Measurements from ENCODE around the gene ZC3H15.

- TF ChIP-seq CREB1 (CRISPR knock-in tag; IDR thresholded peaks at IDR 0.05) (no peak), ELF4 (CRISPR knock-in tag; IDR thresholded peaks at IDR 0.05; ENCODE audit: low read depth) (no peak), NFYB (CRISPR knock-in tag; conservative IDR thresholded peaks at IDR 0.05; ENCODE audit: low read depth) (no peak), ETV6 (CRISPR knock-in tag; IDR thresholded peaks at IDR 0.05) (no peak), KAT7 (CRISPR knock-in tag; IDR thresholded peaks at IDR 0.05; ENCODE audit: borderline replicate concordance) (no peak), TP53 (CRISPR knock-in tag; IDR thresholded peaks at IDR 0.05) (no peak), ZNF121 (CRISPR knock-in tag; IDR thresholded peaks at IDR 0.05) (no peak), CTCF (IDR thresholded peaks at IDR 0.05) (no peak), ZNF416 (CRISPR knock-in tag; IDR thresholded peaks at IDR 0.05) (no peak), TCF7 (CRISPR knock-in tag; IDR thresholded peaks at IDR 0.05; ENCODE audit: low read depth) (no peak)
These were observed 18.6 kb upstream of the ZC3H15 start for GRCh38 chr2:186467421-186467820.
